Stimulated activated naive CD4-positive, alpha-beta T cell (primary cell): ENCODE results near the gene PAGE5.

Experiments used
- DNase-seq, 6 experiments: peaks; one replicate each; lab custom pipeline; 2025; lab: John Stamatoyannopoulos, UW

The PAGE5 gene

GRCh38 chrX:55220119-55220794, at the start of gene PAGE5:
Gene PAGE5 (plus strand): TSS chrX:55220346. CDS start chrX:55221383, 1,037 bp downstream.
- DNase-seq: no peak

- DNase-seq: no peak
Measured at GRCh38 chrX:55187281-55187680, 32.9 kb upstream of the PAGE5 start.

DNA sequence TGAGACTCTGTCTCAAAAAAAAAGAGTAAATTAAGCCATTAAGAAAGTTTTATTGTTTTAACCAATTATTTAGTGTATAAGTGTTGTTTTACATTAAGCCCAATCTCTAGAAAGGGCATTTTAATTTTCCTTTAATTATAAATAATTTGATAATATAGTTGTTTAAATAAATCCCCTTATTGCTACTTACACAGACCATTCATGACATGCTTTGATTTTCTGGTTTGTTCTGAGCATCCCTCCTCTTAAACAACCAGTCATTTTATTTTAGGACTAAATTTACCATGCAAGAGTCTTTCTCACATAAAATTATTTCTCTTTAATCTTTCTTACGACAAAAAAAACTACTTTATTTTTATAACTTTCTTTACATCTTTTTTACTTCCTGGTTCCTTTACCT, 23.5 kb upstream of the PAGE5 start:
- DNase-seq: no peak

DNA sequence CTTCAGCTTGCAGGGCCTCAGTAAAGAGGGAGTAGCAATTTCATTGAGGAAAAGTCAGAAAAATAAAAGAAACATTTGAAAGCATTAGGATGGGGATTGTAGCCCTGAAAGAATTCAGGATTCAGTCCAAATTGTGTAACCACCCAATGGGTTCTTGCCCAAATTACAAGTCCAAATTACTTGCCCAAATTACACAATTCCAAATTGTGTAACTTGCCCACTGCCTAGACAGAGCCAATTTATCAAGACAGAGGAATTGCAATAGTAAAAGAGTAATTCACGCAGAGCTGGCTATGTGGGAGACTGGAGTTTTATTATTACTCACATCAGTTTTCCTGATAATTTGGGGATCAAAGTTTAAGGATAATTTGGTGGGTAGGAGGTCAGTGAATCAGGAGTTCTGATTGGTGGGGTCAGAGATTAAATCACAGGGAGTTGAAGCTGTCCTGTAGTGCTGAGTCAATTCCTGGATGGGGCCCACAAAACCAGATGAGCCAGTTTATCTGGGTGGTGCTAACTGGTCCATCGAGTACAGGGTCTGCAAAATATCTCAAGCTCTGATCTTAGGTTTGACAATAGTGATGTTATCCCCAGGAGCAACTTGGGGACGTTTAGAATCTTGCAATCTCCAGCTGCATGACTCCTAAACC, 18.1 kb upstream of the PAGE5 start:
- DNase-seq: no peak

GRCh38 chrX:55206162-55206941, 13.8 kb upstream of the PAGE5 start:
- DNase-seq: no peak

DNA sequence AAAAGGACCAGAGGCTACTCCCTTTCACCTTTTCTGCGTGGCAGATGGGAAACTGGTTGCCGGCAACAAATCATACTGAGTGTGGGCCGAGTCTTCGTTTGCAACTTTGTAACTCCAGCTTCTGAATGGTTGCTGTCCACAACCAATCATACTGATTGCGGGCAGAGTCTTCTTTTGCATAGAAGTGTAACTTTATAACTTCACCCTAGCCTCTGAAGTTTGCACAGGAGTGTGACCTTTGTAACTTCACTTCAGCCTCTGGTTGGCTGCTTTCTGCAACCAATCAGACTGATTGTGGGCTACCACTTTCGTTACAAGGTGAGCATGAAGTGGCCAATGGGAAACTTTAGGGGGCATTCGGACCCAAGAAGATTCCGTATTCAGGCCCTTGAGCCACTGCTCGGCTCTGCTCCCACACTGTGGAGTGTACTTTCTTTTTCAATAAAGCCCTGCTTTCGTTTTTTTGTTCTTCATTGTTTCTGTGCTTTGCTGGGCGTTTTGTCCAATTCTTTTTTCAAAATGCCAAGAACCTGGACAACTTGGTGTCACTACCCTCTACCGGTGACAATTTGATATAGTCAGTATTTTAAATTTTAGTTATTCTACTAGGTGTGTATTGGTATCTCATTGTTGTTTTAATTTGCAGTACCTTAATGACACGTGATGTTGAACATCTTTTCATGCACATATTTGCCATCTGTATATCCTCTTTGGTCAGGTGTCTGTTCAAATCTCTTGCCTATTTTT, 9.0 kb upstream of the PAGE5 start:
- DNase-seq: no peak

DNA sequence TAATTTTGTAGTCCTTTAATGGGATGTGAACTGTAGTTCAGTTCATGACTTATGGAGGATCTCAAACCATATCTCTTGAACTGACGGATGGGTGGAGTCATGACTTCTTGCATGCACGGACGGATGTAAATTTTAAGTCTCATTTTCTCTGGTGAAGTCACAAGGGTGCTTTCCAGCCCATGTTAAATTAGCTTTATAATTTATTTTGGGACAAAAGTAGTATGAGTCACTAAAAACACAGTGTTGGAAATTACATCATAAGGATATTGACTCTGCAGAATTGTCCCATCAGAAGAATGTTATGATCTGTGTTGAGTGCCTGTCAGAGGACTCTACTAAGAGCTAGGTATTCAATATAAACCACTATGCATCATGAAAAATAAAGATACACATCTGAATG, 6.8 kb upstream of the PAGE5 start:
- no peak for DNase-seq

DNA sequence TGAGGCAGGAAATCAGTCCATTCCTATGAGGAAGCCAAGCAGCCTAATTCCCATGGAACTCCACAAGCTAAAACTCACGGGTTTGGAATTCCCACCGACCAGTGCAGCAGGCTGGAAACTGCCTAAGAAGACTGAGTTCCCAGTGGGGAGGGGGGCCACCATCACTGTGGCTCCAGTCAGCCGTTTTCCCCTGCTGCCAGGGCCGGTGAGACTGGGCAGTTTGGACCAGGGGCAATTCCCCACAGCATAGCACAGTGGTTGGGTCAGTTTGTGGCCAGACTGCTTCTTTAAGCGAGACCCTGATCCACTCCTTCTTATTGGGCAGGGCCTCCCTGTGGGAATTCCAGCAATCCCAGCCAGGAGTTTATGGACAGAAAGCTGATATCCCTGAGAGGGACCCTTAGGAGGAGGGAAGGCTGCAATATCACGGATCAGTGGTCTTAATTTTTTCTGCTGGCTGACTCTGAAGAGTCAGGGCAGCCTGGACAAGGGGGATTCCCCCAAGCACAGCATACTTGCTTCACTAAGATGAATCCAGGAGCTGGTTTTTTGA, 20.7 kb downstream of the PAGE5 start:
- DNase-seq: no peak

DNA sequence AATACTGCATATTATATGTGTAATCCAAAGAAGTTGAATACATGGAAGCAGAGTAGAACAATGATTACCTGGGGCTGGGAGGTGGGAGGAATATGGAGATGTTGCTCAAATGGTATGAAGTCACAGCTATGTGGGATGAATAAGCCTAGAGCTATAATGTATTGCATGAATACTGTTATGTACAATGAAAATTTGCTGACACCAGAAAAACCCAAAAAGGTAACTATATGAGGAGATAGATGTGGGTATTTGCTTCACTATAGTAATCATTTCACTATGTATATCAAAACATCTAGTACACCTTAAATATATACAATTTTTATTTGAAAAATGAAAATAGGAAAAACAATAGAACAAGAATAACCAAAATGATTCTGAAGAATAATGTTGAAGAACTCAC, 33.4 kb downstream of the PAGE5 start:
- no peak for DNase-seq

GRCh38 chrX:55260806-55261205, 40.7 kb downstream of the PAGE5 start:
- no peak for DNase-seq

DNA sequence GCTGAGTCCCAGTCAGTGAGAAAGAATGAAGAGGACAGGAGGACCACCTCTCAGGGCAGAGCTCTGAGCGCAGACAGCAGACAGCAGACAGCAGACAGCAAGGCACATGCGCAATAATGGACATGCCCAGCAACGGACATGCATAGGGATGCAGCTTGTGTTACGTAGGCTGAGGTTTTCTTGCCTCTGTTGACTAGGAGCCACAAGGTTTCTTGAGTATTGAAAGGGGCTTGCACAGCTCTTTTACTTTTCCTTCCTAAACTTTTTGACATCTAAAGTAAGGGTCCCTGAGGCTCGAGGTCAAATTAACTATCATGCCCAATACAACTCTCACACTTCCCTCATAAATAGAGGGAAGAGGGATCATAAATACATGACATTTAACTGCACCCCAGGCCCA, 44.7 kb downstream of the PAGE5 start, which contains the start of gene PAGE3:
Gene PAGE3 (minus strand): TSS at position 101 of the 400 bp plus-strand sequence. CDS start 1,013 bp downstream, outside the sequence.
- DNase-seq: no peak
